Ecto neural progenitor cell (in vitro differentiated cells): ENCODE results near the gene ARHGAP24.

ENCODE experiments used
- DNase-seq: peaks from one replicate; pipeline ENCODE4 v3.0.0-alpha.2; 2018; ENCODE audit warnings: low spot score

The ARHGAP24 gene

DNA sequence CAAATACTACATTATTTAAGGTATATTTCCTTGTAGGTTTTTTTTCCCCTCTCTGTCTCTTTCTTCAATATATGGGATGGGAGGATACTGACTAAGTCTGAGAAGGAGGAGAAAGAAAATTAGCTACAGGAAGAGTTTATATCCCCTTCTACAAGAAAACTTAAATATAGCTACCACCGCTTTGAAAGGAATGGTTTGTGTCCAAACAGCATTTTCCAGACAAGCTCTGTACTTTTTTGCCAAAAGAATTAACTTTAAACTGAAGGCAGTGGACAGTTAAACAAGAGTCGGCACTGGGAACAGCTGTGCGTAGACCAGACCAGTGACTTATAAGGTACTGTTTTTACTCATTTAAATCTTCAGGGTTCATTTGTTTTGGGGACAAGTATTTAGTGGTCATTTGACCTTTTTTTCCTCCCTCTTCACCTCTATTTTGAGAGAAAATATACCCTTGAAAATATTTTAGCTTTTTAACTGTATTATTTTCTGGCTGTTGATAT, 303.7 kb downstream of the ARHGAP24 start:
- DNase-seq = no peak

DNA sequence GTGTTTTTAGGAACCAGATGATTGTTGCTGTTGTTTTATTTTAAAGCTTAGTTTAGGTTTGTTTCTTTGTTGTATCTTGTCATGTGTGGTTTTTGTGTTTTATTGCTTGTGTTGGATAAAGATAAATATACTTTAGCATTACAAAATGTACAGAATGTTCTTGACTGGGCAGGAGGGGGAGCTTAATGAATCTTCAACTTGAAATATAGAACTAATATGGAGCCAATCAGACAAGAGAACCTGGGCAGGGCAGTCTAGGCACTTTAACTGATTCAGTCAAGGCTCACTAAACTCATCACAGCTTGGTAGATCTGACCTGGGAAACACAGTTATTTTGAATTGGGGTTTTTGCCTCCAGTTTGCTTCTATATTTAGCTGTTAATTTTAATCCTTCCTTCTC, 304.2 kb downstream of the ARHGAP24 start:
- DNase-seq = no peak

DNA sequence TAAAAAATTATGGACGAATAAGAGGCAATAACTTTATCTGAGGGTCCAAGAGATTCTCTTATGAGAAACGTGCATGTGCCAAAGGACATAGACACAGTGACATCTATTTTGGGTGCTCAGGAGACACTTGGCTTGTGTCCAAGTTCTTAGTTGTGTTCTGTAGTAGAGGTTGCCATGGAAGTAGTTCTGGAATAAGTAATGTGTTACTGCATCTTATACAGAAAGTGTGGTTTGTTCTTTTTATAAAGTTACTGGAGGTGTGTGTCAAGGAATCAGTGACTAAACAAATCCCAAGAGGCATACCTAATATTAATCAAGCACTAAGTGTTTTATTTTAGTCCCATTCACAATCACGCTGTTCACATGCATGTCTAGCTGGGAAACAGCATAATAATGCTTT, 305.7 kb downstream of the ARHGAP24 start:
- DNase-seq = no peak

DNA sequence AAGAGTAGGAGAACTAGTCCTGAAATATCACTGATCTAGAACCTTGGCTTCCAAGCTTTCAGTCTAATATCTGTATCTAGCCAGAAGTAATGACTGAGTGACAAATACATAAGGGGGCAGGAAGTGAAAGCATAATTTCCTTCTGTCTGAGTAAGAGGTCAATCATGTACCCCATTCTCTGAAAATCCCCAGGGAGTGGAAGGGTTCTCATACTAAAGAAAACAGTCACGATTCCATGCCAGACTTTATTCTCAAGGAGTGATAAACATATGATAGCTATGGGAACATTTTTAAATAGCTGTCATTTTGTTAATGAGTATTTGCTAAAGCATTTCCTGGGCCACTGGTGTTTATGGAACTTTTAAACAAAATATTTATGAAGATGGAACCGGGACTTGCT, 308.5 kb downstream of the ARHGAP24 start:
- no peak for DNase-seq

DNA sequence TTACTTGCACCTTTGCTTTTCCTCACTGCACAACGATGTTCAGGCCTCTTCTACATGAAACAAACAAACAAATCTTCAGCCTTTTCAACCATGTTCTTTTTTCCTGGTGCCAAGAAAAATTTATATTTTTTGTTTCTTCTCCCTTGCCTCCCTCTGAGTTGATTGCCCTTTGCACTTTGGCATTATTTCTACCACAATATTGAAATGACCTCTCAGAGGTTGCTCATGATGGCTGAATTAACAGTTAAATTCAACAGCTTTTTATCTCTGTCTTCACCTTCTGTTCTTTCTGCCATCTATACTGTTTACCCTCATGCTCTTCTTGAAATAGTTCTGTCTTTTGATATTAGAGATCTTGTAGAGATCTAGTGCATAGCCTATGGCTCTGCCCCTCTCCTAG, 308.9 kb downstream of the ARHGAP24 start:
- DNase-seq = no peak

DNA sequence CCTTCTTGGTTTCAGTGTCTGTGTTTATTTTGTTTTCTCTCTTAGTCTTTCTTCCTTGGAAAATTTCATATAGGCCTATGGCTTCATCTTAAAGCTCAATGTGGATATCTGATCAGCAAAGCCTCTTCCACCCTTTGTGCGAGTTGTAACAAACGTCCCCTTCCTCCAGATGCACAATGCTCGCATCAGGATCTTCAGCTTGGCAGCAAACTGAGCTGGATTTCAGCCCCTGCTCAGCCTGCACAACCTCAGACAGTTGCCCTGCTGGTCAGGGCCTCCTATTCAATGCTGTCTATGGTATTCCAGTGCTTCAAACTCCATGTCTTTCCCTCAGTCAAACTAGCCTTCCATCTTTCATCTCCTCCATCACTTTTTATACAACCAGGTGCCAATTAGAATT, 309.4 kb downstream of the ARHGAP24 start:
- no peak for DNase-seq

DNA sequence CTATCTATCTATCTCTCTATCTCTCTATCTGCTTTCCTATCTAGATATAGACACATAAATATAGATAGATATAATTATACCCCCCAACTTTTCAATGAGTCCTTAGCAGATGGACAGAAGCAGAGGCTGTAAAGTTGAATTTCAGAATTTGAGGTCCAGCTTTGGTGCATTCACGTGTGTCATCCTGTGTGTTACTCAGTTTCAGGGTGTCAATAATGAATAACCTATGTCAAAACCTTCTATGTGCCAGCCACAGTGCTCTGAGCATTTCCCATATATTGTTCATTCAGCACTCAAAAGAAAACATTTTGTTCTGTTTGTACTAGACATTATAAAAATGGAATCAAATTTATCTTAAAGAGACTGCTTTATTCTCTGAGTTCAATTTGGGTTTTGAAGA, 310.0 kb downstream of the ARHGAP24 start:
- no peak for DNase-seq

DNA sequence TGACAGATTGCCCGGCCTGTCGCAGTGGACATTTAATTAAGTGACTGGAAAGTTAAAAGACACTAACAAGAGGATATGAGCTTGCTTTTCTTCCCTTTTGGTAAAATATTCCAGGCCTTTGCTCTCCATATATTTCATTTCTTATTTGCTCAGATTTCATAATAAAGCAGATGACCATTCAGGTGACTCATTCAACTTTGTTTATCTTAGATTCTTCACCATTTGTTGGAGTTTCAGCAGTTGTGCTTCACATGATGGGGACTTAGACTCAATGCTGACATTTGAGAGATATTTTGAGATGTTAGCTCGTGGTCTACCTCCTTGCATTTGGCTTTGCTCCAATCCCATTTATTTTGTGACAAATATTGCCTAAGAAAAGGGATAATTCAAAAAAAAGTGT, 312.2 kb downstream of the ARHGAP24 start:
- DNase-seq = no peak

DNA sequence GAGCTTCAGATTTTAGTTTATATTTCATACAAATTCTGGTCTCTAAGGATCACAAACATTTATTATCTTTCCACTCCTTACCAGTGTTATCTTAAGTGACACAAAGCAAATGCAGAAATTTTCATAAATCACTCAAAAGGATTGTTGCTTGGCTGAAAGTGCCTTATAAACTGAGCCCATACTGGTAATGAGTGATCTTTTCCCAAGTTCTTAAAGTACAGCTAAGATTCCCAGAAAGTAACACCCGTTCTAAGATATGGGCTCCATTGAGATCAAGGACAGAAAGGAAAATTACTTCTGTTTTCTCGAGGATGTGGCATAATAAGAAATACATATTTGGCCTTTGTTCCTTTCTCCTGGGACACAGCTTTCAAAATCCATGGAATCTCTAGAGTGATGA, 313.7 kb downstream of the ARHGAP24 start:
- no peak for DNase-seq

DNA sequence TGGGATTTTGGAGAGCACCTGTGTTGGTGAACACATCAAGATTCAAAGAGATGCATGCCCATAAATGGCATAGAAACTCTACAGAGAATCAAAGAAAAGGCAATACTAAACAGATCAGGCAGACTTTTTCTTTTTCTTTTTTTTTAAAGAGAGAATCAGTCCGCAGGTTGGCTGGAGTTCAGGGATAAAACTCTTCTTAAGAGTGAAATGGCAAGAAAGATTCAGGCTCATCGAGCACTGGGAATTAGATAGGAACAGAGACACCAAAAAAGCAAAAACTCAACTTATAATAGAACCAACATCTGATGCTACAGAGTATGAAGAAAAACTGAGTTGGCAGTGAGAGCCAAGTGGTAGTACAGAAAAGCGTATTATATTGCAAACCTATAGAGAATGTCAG, 314.3 kb downstream of the ARHGAP24 start:
- DNase-seq = no peak

DNA sequence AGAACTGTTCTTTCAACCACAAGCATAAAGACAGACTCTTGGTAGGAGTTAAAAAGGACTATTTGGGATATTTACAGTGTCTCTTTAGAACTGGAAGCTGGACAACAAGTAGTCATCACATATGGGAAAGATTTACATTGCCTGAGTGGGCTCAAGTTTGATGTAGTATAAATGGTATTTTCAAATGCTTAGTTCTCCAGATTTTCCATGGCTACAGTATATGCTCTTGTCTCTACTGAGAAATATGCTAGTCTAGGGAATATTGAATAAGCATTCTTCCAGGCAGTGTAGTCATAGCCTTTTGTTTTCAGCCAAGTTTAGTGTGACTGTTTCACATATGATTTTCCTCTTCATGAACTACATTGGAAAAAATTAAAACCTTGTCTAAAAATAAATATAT, 315.6 kb downstream of the ARHGAP24 start:
- DNase-seq = no peak

DNA sequence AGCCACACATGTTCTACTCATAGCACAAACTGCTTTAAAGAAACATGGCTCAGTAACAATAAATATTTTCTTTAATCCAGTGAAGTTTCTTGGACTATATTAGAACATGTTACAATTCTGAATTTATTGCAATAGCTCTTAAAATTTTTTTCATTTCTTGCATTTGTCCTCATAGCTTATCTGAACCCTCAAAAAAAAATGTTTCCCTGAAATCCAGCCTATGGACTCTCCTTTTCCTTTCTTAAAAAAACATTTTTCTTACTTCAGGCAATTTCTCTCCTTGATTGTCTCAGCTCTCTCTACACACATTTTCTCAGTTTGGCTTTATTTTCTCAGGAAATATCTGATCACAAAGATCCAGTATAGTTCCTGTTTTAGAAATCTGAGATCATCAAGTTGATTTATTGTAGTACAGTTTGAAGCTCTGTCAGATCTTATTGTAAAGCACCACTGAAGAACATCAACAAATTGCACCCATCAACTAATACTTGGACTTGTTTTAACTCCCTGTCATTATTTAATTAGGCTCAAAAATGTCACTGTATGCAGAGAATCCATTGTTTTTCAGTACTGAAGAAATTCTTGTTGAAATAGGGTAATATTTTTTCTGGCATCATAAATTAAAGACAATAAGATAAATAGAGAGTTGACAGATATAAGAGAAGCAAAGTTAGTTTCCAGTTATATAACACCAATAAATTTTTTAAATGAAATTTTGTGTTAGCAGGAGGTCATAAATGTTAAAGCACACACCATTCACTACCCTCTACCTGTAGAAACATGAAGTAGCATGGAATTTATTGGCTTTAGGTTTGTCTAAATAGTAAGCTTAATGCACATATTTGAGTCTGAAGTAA, 317.7 kb downstream of the ARHGAP24 start:
- DNase-seq = no peak

DNA sequence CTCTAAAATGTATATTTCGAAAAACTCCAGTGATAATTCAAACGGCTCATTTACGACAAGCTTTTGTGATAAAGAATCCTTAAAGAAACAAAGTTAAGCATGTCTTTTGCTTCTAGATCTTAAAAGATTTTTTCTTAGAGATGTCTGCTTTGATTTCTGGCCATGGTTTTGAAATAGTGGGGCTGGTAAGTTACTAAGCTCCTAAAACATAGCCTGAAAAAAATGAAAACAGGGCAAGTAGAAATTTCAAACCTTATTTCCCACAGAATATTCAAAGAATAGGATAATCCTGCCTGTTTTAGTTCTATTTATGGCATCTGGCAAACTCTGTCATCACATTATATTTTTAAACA, 318.3 kb downstream of the ARHGAP24 start:
- DNase-seq = no peak

DNA sequence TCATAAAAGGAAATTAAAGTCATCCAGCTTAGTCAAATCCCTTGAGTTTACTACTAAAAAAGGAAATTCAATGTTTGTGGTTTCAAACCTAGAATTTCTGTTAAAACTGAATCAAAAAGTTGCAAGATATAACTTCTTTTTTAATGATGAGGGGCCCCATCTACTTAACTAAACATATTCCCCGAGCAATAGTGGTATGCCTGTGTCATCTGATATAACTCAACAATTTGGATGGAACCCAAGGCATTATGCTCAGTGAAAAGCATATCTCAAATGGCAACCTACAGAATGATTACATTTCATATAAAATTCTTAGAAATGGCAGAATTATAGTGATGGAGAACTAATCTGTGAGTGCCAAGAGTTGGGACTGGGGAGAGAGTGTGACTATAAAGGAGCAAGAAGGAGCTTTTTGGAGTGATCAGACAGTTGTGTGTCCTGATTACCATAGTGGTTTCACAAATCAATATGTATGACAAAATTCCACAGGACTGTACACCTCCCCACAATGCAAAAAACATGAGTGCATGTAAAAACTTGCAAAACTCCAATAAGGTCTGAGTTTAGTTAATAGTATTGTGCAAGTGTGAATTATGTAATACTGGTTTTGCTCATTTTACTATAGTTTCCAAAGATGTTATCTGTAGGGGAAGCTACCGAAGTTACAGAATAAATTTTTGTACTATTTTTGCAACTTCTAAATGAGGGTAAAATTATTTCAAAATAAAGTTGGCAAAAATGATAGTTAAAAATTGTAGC, 323.2 kb downstream of the ARHGAP24 start:
- DNase-seq = no peak

DNA sequence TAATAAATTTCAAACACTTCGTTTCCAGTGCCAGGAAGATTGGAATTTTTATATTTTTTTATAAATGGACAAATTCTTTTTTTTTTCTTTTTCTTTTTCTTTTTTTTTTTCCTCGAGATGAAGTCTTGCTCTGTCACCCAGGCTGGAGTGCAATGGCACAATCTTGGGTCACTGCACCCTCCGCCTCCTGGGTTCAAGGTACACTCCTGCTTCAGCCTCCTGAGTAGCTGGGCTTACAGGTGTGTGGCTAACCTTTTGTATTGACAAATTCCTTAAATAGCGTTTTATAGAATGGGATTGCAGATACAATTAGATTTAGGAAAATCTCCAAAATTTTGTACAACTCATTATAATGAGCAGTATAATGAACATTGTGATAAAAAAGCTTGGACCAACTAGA, 328.9 kb downstream of the ARHGAP24 start:
- DNase-seq = no peak

DNA sequence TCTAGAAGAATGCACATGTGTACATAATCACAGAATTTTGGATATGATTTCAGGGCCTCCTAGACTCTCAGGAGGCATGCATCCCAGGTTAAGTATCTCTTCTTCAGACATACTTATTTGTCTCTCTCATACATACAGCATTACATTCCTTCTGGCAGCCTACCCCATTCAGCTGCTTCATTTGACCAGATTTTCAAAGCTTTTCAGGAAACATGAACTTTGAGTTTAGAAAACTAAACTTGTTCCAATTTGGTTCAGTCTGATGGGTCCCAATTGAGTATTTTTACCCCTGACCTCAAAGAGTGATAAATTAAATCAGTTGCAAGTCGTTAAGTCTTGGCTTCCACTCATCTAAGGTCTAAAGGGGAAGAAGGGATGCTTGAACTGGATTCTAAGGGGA, 330.9 kb downstream of the ARHGAP24 start:
- DNase-seq = no peak

DNA sequence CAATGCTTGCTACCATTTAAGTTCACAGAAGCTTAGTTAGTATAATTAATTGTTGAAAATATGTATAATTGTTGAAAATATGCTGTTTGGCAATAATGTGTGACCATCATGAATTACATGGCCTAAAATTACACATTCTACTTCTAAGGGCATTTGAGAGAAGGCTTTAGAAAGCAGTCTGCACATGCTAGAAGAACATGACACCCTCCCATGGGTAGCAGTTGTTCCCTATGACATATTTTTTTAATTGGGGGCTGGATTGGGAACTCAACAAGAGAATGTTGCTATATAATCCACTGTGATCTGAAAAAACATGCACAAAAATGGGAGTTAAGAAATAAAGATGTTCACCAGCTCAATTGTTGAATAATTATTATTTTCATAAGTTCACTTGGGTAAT, 331.4 kb downstream of the ARHGAP24 start:
- DNase-seq = no peak

DNA sequence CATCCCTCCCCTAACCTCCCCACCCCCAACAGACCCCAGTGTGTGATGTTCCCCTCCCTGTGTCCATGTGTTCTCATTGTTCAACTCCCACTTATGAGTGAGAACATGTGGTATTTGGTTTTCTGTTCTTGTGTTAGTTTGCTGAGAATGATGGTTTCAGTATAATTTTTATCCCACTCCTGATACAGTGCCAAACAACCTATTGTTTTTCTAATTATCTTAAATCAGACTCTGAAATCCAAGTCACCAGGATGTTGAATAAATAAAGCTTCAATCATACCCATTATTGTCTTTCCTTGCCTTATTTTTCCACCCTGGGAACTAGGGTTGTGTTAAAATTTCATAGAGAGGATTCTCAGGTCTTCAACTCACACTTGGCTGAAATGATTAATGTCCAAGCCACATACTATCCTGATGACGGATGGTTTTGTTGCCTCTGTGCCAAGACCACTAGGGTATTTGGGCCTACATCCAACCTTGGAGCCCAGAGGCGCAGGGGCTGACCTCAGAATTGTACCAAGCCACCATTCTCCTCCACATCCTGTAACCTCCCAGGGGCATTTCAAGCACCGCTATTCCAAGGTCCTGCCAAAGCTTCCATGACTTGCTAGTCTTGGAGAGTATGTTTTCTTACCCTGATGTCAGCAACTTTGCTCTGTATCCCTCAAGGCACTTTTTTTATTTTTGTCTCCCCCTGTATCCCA, 332.4 kb downstream of the ARHGAP24 start:
- DNase-seq = no peak

DNA sequence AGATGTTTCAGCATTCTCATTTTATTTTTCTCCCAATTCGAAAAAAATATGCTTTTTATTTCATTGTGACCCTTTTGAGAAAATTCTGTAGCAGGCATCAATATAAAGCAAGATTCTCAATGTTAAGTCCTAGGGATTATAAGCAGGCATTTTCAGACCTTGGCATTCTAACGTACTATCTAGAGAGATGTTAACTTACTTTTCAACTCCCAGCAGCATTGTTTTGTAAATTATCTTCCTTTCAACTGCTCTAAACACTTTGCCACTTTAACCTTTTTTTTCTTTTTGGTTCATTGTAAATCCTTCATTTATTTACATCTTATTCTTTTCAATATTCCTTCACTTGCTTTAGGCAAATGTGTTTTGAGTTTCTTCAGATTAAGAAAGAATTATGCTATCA, 333.2 kb downstream of the ARHGAP24 start:
- DNase-seq = no peak

DNA sequence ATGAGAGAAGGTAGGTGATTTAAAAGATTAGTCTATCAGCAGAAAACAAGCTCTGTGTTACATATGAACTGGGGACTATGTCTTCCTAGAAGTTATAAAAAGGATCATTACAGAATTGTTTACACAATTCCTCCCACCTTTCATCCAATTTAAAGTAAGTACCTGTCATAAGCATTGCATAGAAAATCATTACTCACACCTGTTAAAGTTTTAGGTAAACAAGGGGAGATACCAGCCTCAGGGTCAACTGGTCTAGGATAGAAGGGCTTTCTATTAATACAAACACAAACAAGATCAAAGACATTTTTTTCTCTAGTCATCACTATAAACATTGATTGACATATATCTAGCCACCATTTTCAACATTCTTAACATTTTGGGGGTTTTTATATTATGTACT, 333.9 kb downstream of the ARHGAP24 start:
- DNase-seq = no peak

DNA sequence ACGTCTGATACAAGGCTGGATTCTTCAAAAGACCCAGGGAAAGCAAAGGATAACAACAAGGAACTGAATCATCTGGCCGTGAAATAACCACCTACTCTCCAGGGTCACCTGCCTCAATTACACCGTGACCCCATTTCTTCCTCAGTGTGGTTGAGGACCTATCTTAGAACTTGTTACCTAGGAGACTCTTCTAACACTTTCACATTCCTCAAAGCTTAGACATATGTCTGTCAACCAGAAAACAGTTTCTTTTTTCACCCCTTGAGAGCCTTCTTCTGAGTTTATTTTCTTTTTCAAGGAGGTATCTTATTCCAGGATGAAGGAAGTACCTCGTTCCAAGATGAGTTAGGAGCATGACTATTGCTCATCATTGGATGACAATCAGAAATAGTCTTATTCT, 337.8 kb downstream of the ARHGAP24 start:
- DNase-seq = no peak

DNA sequence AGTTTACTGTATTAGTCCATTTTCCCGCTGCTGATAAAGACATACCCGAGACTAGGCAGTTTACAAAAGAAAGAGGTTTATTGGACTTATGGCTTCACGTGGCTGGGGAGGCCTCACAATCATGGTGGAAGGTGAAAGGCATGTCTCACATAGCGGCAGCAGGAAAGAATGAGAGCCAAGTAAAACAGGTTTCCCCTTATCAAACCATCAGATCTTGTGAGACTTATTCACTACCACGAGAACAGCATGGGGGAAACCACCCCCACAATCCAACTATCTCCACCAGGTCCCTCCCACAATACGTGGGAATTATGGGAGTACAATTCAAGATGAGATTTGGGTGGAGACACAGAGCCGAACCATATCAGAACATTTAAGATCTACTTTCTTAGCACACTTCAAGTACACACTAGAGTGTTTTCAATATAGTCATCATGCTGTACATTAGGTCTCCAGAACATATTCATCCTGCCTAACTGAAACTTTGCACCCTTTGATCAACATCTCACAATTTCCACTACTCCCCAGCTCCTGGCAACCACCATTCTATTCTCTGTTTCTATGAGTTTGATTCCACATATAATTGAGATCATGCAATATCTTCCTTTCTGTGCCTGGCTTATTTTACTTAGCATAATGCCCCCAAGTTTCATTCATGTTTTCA, 341.0 kb downstream of the ARHGAP24 start:
- DNase-seq = no peak
